Calu3 (cell line): ENCODE measurements around the gene REXO1. TPM values are rescaled to one million over a fixed set of nuclear protein-coding genes. Genes with fewer than 3 reads are reported as not detected.
"Not testable (repeated sequence)": the region's sequence is repeated elsewhere in the genome, so short reads cannot be mapped to it uniquely, and the experiment has no call there.

Experiments
- BruUV-seq: library from RNA; stranded (reverse); fragments of 400-500 nt; replicated peaks from 2 replicates; lab custom pipeline; 2021; lab: Mats Ljungman, UMichigan
- CTCF ChIA-PET: fragments of 300-600 bp; sonication (Branson Sonifier 250); formaldehyde crosslinking; loops from one replicate; lab custom pipeline; 2022; ENCODE audit warnings: antibody characterized with exemption; lab: Charles Lee
- DNase-seq: peaks from one replicate; pipeline ENCODE4 v3.0.0; 2022
- H3K27ac Mint-ChIP-seq: one replicate; pipeline ENCODE4 v1.8.0; 2022; ENCODE audit warnings: mixed read lengths; ENCODE audit not compliant: unreplicated experiment
- H3K27me3 Mint-ChIP-seq: one replicate; pipeline ENCODE4 v1.8.0; 2022; ENCODE audit warnings: mixed read lengths; ENCODE audit not compliant: unreplicated experiment
- H3K36me3 Mint-ChIP-seq: one replicate; pipeline ENCODE4 v1.8.0; 2022; ENCODE audit warnings: mild to moderate bottlenecking, moderate library complexity, mixed read lengths; ENCODE audit not compliant: insufficient read depth, unreplicated experiment
- H3K4me1 Mint-ChIP-seq: one replicate; pipeline ENCODE4 v1.8.0; 2022; ENCODE audit warnings: mild to moderate bottlenecking, low read depth, mixed read lengths; ENCODE audit not compliant: unreplicated experiment
- H3K4me3 Mint-ChIP-seq: one replicate; pipeline ENCODE4 v1.8.0; 2022; ENCODE audit warnings: mild to moderate bottlenecking, low read depth, moderate library complexity, mixed read lengths; ENCODE audit not compliant: unreplicated experiment
- H3K9me3 Mint-ChIP-seq: one replicate; pipeline ENCODE4 v1.8.0; 2022; ENCODE audit warnings: low read depth, mixed read lengths; ENCODE audit not compliant: unreplicated experiment
- intact Hi-C: fragments of 100-400 bp; cut with micrococcal nuclease; formaldehyde crosslinking; loops from one replicate; pipeline ENCODE4 v1.10.0; 2022; ENCODE audit not compliant: unreplicated experiment
- total RNA-seq: library from RNA; stranded (reverse); gene quantifications from 2 replicates; pipeline ENCODE4 v1.2.3, GENCODE V29; 2022
- TF ChIP-seq, protein P1 (sequence below): fragments of 200-600 bp; IDR thresholded peaks from one replicate; pipeline ENCODE4 v1.8.0; 2022; ENCODE audit warnings: antibody characterized with exemption; ENCODE audit not compliant: unreplicated experiment

REXO1 gene
- total RNA-seq, 1 experiment from 2014 or later = 34.1 TPM

DNA sequence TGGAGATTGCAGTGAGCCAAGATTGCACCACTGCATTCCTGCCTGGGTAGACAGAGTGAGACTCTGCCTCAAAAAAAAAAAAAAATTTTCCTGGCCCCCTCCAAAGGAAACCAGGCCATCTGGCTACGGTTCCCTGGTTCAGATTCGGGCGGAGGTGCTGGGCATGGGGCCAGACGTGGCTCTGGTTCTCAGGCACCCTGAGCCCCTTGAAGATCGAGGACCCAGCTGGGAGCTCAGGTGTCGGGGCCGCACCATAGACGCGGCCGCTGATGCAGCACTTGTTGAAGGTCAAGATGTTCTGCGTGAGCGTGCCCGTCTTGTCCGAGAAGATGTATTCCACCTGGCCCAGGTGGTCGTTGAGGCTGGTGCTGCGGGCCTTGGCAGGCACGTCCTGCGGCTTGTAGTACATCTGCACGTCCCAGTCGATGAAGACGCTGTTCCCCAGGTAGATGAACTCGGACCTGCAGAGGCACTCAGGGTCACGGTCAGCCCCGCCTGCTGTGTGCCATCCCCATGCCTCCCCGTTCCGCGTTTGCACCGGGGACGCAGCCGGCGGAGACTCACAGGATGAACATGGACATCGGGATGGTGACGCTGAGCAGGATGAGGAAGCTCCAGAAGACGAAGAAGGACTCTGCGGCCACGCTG lies 48.5 kb downstream of the REXO1 start:
- Mint-ChIP-seq H3K4me1 (peaks cover 8% of the 10 kb centered on the region), H3K36me3 (peaks cover 9% of the 10 kb centered on the region), H3K4me3 (no peak overlapping the region), H3K27ac (no peak overlapping the region), H3K27me3 (no peaks in the 10 kb centered on the region), H3K9me3 (no peaks in the 10 kb centered on the region)
- CTCF ChIA-PET = no interaction called here
- intact Hi-C loops = loop anchor here (10.0 kb wide), 1 partner anchor 125 kb away; no protein-coding TSS in a partner anchor
- no TSS peak for BruUV-seq
- TF ChIP-seq, protein P1, sequence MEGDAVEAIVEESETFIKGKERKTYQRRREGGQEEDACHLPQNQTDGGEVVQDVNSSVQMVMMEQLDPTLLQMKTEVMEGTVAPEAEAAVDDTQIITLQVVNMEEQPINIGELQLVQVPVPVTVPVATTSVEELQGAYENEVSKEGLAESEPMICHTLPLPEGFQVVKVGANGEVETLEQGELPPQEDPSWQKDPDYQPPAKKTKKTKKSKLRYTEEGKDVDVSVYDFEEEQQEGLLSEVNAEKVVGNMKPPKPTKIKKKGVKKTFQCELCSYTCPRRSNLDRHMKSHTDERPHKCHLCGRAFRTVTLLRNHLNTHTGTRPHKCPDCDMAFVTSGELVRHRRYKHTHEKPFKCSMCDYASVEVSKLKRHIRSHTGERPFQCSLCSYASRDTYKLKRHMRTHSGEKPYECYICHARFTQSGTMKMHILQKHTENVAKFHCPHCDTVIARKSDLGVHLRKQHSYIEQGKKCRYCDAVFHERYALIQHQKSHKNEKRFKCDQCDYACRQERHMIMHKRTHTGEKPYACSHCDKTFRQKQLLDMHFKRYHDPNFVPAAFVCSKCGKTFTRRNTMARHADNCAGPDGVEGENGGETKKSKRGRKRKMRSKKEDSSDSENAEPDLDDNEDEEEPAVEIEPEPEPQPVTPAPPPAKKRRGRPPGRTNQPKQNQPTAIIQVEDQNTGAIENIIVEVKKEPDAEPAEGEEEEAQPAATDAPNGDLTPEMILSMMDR = no peak
- no peak for DNase-seq

DNA sequence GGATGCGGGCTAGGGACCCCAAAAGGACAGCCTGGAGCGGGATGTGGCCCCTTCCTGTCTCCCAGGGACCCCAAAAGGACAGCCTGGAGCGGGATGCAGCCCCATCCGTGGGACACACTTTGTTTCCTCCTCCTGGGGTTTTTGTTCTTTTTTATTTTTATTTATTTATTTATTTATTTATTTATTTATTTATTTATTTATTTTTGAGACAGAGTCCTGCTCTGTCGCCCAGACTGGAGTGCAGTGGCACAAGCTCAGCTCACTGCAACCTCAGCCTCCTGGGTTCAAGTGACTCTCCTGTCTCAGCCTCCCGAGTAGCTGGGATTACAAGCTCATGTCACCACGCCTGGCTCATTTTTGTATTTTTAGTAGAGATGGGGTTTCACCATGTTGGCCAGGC lies 51.0 kb downstream of the REXO1 start:
- H3K27me3 Mint-ChIP-seq, H3K36me3 Mint-ChIP-seq, H3K4me3 Mint-ChIP-seq, BruUV-seq, H3K4me1 Mint-ChIP-seq, H3K9me3 Mint-ChIP-seq, CTCF ChIA-PET, DNase-seq, H3K27ac Mint-ChIP-seq: not testable (repeated sequence)
- intact Hi-C loops = loop anchor here (10.0 kb wide), 1 partner anchor 123 kb away; no protein-coding TSS in a partner anchor

DNA sequence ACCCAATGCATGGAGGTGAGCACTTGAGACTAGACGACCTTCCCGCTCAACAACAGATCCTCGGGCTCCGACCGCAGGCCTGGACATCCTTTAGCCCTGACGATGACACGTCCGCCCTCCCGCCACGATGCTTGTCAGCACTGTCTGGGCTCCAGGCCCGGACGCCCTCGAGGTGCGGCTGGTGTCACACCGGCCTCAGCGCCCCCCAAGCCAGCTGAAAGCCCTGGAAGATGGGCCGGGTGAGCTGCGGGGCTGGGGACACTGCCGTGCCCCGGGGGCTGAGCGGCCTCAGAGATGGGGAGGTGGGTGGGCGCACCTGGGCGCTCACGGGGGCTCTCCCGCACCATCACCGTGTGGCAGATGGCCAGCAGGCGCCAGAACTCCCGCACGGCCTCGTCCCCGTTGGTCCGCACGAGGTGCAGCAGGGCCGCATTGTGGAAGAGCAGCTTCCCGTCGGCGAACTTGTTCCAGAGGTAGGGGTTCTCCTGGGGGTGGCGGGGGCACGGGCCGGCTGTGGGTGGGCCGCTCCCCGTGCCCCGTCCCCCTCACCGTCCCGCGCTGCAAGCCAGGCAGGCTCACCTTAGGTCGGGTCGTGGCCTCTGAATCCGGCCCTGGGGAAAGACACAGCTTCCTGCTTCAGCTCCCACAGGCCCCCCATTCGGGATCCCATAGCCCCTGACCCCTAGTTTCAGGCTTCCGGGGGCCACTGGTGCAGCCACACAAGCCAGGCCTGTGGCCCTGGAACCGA lies 51.7 kb downstream of the REXO1 start:
- H3K27ac Mint-ChIP-seq = no peak overlapping the region
- no TSS peak for BruUV-seq
- H3K4me3 Mint-ChIP-seq = no peak overlapping the region
- no peak for DNase-seq
- CTCF ChIA-PET = interaction anchor here (0.6 to 2.1 kb wide), 3 partner anchors 30 to 124 kb away, joined by 4 to 10 read pairs (median 6); no protein-coding TSS in a partner anchor
- no peaks in the 10 kb centered on the region for H3K27me3 Mint-ChIP-seq
- peaks cover 8% of the 10 kb centered on the region for H3K4me1 Mint-ChIP-seq
- intact Hi-C loops = loop anchor here (10.0 kb wide), 1 partner anchor 122 kb away; no protein-coding TSS in a partner anchor
- peaks cover 9% of the 10 kb centered on the region for H3K36me3 Mint-ChIP-seq
- TF ChIP-seq, protein P1 = no peak
- H3K9me3 Mint-ChIP-seq = no peaks in the 10 kb centered on the region

DNA sequence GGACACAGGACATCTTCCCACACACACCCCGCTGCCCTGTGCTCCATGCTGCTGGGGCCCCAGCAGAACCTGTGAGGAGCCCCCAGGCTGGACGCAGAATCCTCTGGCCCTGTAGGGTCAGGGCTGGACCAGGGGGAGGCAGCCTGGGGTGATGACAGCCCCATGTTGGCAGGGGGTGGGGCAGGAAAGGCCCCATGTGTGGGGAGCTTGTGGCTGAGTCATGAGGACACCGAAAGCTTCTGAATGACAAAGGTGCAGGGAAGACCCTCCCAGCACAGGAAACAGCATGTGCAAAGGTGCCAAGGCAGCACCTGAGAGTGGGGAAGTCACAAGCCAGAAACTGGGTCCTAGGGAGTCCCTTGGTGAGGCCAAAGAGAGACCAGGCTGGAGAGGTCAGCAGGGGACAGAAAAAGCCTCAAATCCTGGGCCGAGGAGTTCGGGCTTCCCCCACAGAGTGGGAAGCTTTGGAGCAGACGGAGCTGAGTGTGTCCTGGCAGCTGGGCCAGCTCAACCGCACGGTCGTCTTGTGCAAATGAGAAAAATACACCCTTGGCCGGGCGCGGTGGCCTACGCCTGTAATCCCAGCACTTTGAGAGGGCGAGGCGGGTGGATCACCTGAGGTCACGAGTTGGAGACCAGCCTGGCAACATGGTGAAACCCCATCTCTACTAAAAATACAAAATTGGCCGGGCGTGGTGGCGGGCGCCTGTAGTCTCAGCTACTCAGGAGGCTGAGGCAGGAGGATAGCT lies 53.7 kb downstream of the REXO1 start:
- TF ChIP-seq, protein P1 = no peak
- CTCF ChIA-PET = interaction anchor here (0.6 to 2.1 kb wide), 3 partner anchors 17 to 122 kb away, joined by 3 to 10 read pairs (median 5); no protein-coding TSS in a partner anchor
- Mint-ChIP-seq H3K4me1 (peaks cover 8% of the 10 kb centered on the region), H3K9me3 (no peaks in the 10 kb centered on the region), H3K27me3 (no peaks in the 10 kb centered on the region), H3K36me3 (peaks cover 4% of the 10 kb centered on the region), H3K27ac (no peak overlapping the region), H3K4me3 (no peak overlapping the region)
- intact Hi-C loops = loop anchor here (10.0 kb wide), 1 partner anchor 120 kb away; no protein-coding TSS in a partner anchor
- no peak for DNase-seq
- no TSS peak for BruUV-seq
